Measurements from ENCODE around the gene SDE2.
"Not testable (repeated sequence)": the region's sequence is repeated elsewhere in the genome, so short reads cannot be mapped to it uniquely, and the experiment has no call there.

Gene SDE2

GRCh38 chr1:225999227-225999911 is at the start of gene SDE2:
SDE2 (minus strand) TSS chr1:225999343; CDS start chr1:225999312, 31 bp downstream.
- peak; percentile 79 for DNase-seq

- DNase-seq, result no peak
These were observed 49.7 kb upstream of the SDE2 start for GRCh38 chr1:226048886-226049285.

GRCh38 chr1:226047495-226047894 is 48.4 kb upstream of the SDE2 start:
- DNase-seq, result no peak

DNA sequence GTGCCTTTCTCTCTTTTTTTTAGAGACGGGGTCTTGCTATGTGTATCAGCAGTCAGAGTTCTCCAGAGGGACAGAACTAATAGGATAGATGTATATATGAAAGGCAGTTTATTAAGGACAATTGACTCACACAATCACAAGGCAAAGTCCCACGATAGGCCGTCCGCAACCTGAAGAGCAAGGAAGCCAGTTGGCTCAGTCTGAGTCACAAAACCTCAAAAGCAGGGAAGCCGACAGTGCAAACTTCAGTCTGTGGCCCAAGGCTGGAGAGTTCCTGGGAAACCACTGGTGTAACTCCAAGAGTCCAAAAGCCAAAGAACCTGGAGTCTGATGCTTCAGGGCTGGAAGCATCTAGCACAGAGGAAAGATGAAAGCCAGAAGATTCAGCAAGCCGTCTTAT is 47.1 kb upstream of the SDE2 start:
- DNase-seq, result no peak

- DNase-seq, result no peak
These were observed 45.5 kb upstream of the SDE2 start for GRCh38 chr1:226044514-226045101.

GRCh38 chr1:226041419-226041818 is 42.3 kb upstream of the SDE2 start:
- DNase-seq, result no peak

GRCh38 chr1:226038661-226039060 is 39.5 kb upstream of the SDE2 start:
- DNase-seq, result no peak

DNA sequence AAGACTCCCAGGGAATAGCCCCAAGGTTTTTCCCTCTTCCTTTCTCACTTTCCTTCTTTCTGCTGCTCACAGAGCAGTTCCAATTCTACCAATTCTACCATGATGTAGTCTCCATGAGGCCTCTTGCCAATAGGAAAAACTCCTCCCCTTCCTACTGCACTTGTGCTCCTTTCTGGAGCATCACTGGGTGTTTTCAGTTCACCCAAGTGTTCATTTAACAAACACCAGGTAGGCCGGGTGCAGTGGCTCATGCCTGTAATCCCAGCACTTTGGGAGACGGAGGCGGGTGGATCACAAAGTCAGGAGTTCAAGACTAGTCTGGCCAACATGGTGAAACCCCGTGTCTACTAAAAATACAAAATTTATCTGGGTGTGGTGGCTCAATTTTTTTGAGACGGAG is 36.8 kb upstream of the SDE2 start:
- DNase-seq, result no peak

DNA sequence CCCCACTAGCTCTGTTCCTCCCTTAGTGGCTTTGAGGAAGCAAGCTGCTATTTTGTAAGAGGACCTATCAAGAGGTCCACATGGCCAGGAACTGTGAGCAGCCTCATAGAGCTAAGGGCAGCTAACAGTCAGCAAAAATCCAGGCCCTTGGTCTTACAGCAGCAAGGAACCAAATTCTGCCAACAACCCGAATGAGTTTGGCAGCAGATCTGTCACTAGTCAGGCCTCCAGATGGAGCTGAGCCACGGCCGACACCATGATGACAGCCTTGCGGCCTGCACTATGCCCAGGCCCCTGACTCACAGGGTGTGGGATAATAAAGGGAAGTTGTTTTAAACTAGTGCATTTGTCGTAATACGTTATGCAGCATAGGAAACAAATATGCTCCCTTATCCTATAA is 35.3 kb upstream of the SDE2 start:
- DNase-seq, result no peak

DNA sequence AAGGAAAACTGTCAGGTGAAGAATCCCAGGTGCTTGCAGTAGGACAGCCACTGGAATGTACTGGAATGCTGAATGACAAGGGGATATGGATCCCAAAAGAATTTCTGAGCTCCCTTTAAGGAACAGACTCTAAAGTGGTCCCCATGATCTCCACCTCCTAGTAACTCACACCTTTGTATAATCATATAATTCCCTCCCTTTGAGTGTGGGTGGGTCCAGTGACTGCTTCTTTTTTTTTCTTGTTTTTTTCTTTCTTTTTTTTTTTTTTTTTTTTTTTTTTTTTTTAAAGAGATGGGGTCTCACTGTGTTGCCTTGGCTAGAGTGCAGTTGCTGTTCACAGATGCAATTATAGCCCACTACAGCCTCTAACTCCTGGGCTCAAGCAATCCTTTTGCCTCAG is 34.8 kb upstream of the SDE2 start:
- DNase-seq, result no peak

DNA sequence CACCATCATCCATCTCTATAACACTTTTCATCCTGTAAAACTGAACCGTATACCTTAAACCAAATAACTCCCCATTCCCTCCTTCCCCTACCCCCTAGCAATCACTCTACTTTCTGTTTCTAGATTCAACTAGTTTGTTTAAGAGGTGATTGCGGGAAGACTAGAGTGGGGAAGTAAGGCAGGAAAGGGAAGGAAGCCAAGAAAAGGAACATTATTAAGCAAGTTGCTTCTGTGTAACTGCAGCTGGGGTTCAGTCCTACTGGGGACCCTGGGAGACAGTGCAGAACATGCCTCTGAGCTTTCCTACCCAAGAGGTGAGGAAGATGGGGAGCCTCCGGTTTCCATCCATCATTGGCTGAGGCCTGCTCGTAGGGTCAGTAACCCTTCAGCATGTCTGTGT is 34.4 kb upstream of the SDE2 start:
- no peak for DNase-seq

GRCh38 chr1:226029568-226030225 is 30.6 kb upstream of the SDE2 start:
- no peak for DNase-seq

GRCh38 chr1:226029093-226029496 is 30.0 kb upstream of the SDE2 start:
- DNase-seq, result no peak

DNA sequence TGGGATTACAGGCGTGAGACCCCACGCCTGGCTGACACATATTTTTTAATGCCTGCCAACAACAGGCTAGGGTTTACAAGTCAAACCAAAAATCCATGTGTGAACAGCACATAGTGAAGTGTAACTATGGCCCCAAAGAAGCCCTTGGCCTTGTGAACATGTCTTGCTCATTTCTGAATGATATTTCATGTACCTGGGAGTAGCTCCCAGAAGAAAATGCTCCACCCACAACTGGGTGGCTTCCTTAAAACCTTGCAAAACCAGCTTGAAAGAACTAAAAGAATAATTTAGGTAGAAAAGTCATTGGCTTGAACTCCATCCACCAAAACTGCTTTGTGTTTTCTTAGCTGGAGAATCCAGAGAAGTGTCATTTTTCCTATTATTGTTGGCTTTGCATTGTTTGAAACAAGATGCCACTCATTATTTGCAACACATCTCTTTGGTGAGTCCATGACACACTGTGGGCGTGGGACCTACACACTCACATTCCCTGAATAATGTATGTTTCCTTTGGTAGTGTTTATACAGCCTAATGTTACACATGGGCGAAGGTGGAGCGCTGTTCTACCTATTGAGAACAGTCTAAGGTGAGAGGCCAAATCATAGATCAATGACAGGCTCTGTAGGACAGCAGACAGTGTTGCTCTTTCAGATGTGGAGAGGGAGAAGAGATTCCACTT is 28.5 kb upstream of the SDE2 start:
- no peak for DNase-seq

- DNase-seq, result no peak
These were observed 27.7 kb upstream of the SDE2 start for GRCh38 chr1:226026833-226027232.

DNA sequence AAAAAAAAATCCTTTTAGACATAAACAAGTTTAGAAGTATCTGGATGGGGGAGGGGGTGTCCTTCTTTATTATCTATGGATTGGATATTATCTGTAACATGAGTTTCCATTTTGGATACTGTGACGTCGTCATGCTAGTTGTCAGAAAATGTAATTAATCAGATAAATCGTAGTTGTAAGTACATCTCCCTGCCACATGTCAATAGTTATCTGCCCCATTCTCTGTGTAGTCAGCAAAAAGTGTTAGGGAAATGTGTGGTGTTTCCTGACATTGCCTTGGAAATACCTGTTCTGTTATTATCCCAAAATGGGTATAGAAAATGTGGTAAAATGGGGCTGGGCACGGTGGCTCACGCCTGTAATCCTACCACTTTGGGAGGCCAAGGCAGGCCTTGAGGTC is 24.6 kb upstream of the SDE2 start:
- no peak for DNase-seq

GRCh38 chr1:226021801-226022200 is 22.7 kb upstream of the SDE2 start:
- DNase-seq, result no peak

DNA sequence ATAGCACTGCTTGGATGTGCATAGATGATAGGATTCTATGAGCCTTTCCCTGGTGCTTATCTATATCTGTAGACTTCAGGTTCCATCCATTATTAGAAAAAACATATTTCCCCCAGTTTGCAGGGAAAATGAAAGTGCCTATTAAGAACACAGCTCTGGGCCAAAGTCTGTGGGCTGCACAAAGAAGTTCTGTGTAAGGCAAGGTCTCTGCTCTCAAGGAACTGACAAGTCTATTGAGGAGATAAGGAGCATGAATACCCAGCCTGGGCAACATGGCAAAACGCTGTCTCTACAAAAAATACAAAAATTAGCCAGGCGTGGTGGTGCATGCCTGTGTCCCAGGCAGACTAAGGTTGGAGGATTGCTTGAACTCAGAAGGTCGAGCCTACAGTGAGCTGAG is 22.3 kb upstream of the SDE2 start:
- DNase-seq, result no peak

DNA sequence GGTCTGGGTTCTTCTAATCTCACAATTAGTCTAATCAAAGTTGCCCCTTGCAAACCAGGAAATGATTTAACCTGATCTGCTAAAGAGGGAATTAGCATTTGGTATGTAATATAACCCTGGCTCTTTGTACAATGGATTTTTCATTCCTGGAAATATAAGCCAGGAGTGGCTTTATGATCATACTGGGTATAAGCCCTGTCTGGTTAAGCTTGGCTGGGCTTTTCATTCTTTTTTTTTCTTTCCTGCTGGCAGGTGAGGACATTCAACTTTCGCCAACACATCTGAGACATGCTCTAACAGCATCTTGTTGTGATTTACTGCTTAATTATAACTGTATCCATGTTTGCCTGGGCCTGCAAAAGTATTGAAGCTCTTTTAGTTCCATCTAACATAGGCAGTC is 20.4 kb upstream of the SDE2 start:
- no peak for DNase-seq

DNA sequence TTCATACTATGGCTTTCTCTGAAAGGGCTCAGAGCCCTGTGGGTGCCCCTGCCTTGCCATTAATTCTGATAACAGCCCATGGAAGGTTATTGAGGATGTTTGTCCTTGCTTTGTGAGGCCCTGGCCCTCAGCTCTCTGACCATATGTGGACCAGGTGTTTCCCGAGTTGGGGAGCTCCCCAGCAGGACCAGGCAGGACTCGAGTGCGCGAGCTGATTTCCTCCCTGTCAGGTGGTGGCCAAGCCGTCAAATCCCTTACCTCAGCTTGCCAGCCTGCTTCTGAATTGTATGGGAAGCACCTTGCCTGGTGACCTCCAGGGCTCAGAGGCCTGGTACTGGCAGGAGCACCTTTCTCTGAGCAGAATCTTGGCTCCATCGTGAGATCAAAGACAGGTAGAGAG is 17.9 kb upstream of the SDE2 start:
- no peak for DNase-seq

DNA sequence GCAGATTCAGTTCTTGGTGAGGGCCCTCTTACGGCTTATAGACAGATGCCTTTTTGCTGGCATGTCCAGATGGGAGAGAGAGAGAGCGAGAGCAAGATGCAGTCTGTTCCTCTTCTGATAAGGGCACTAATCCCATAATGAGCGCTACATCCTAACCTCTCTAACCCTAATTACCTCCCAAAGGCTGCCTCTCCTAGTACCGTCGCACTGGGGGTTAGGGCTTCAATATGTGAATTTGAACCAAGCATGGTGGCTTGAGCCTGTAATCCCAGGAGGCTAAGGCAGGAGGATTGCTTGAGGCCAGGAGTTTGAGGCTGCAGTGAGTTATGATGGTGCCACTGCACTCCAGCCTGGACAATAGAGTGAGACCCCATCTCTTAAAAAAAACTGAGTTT is 10.5 kb upstream of the SDE2 start:
- no peak for DNase-seq

GRCh38 chr1:226007126-226007892 is 8.2 kb upstream of the SDE2 start:
- DNase-seq, result not testable (repeated sequence)

GRCh38 chr1:226006686-226007085 is 7.5 kb upstream of the SDE2 start:
- no peak for DNase-seq
